Measurements from ENCODE around the gene MEF2C.

The MEF2C gene

GRCh38 chr5:88888291-88888690, 5.3 kb upstream of the MEF2C start:
- DNase-seq (ENCODE audit: low read depth) = no peak

GRCh38 chr5:88887342-88887741, 4.4 kb upstream of the MEF2C start:
- no peak for DNase-seq (ENCODE audit: low read depth)

- no peak for DNase-seq (ENCODE audit: low read depth)
Observed at GRCh38 chr5:88886746-88887341, 3.9 kb upstream of the MEF2C start.

- DNase-seq (ENCODE audit: low read depth) = no peak
Observed at GRCh38 chr5:88886252-88886651, 3.3 kb upstream of the MEF2C start.

GRCh38 chr5:88885002-88885401, 2.0 kb upstream of the MEF2C start:
- no peak for DNase-seq (ENCODE audit: low read depth)

- no peak for DNase-seq (ENCODE audit: low read depth)
Observed at GRCh38 chr5:88884608-88884877, 1.6 kb upstream of the MEF2C start.

GRCh38 chr5:88883836-88884607, 1.0 kb upstream of the MEF2C start:
- DNase-seq (ENCODE audit: low read depth) = no peak

- no peak for DNase-seq (ENCODE audit: low read depth)
Observed at GRCh38 chr5:88882276-88883038, 527 bp downstream of the MEF2C start.

GRCh38 chr5:88881571-88881971, 1.4 kb downstream of the MEF2C start:
- DNase-seq (ENCODE audit: low read depth) = no peak

GRCh38 chr5:88880201-88880600, 2.8 kb downstream of the MEF2C start:
- no peak for DNase-seq (ENCODE audit: low read depth)

- no peak for DNase-seq (ENCODE audit: low read depth)
Observed at GRCh38 chr5:88879724-88880123, 3.3 kb downstream of the MEF2C start.

GRCh38 chr5:88878976-88879375, 4.0 kb downstream of the MEF2C start:
- no peak for DNase-seq (ENCODE audit: low read depth)

GRCh38 chr5:88877826-88878225, 5.2 kb downstream of the MEF2C start:
- no peak for DNase-seq (ENCODE audit: low read depth)

- no peak for DNase-seq (ENCODE audit: low read depth)
Observed at GRCh38 chr5:88876714-88877113, 6.3 kb downstream of the MEF2C start.

- no peak for DNase-seq (ENCODE audit: low read depth)
Observed at GRCh38 chr5:88875341-88876234, 7.4 kb downstream of the MEF2C start.

GRCh38 chr5:88873447-88873846, 9.5 kb downstream of the MEF2C start:
- DNase-seq (ENCODE audit: low read depth) = no peak

GRCh38 chr5:88872971-88873370, 10.0 kb downstream of the MEF2C start:
- no peak for DNase-seq (ENCODE audit: low read depth)

GRCh38 chr5:88870285-88870684, 12.7 kb downstream of the MEF2C start:
- no peak for DNase-seq (ENCODE audit: low read depth)

- DNase-seq (ENCODE audit: low read depth) = no peak
Observed at GRCh38 chr5:88868468-88869068, 14.4 kb downstream of the MEF2C start.

- DNase-seq (ENCODE audit: low read depth) = no peak
Observed at GRCh38 chr5:88867638-88868037, 15.3 kb downstream of the MEF2C start.

- DNase-seq (ENCODE audit: low read depth) = no peak
Observed at GRCh38 chr5:88863523-88863922, 19.5 kb downstream of the MEF2C start.
